K562 (cell line): Measurements from ENCODE around the gene ZNF593OS. TPM values are rescaled to one million over a fixed set of nuclear protein-coding genes. Genes with fewer than 3 reads are reported as not detected.
A peak's percentile ranks its signal among the peaks of the same experiment; 100 is the strongest.

Experiments
- BDP1 ChIP-seq: IDR thresholded peaks from 3 replicates; pipeline ENCODE4 v1.6.1; 2011; ENCODE audit not compliant: insufficient read length, insufficient read depth
- DNMT1 ChIP-seq: fragments of 450-650 bp; IDR thresholded peaks from 2 replicates; pipeline ENCODE4 v1.6.1; 2016; ENCODE audit warnings: antibody characterized with exemption, mild to moderate bottlenecking
- FOS ChIP-seq: IDR thresholded peaks from 3 replicates; pipeline ENCODE4 v1.6.1; 2011; ENCODE audit not compliant: insufficient read length; ENCODE audit errors: extremely low read depth
- FOXJ2 ChIP-seq: fragments of 200-800 bp; sonication (Bioruptor generic); IDR thresholded peaks from 2 replicates; pipeline ENCODE4 v1.6.1; 2016; ENCODE audit warnings: missing genetic modification characterization, missing compliant biosample characterization
- HMG20B ChIP-seq: fragments of 250-450 bp; sonication (Bioruptor Pico); IDR thresholded peaks from 2 replicates; pipeline ENCODE4 v1.5.0; 2021; ENCODE audit warnings: mild to moderate bottlenecking
- MEF2A ChIP-seq: IDR thresholded peaks from 2 replicates; pipeline ENCODE4 v1.6.1; 2011; ENCODE audit warnings: low read depth, mild to moderate bottlenecking, low read length, moderate library complexity; ENCODE audit not compliant: control insufficient read depth
- MYBL2 ChIP-seq, 2 experiments: fragments of 450-650 bp in 1 of 2; sonication (generic) in 1 of 2; formaldehyde crosslinking in 1 of 2; IDR thresholded peaks; 2 replicates each; pipeline versions ENCODE4 v1.6.1 to v1.8.1; 2017 to 2022; ENCODE audit warnings: borderline replicate concordance in 1 of 2, inconsistent platforms in 1 of 2, low read depth in 1 of 2, mild to moderate bottlenecking in 1 of 2, missing genetic modification reagents in 1 of 2, moderate library complexity in 1 of 2
- NRF1 ChIP-seq, 2 experiments: fragments of 450-650 bp; IDR thresholded peaks in 1 of 2; conservative IDR thresholded peaks in 1 of 2; 2 replicates each; pipeline ENCODE4 v1.6.1; 2014; ENCODE audit warnings: mild to moderate bottlenecking in 2 of 2
- PATZ1 ChIP-seq: fragments of 250-450 bp; sonication (Bioruptor Pico); IDR thresholded peaks from 2 replicates; pipeline ENCODE4 v1.5.0; 2020; ENCODE audit warnings: mild to moderate bottlenecking, borderline replicate concordance
- PKNOX1 ChIP-seq: fragments of 450-650 bp; IDR thresholded peaks from 2 replicates; pipeline ENCODE4 v1.6.1; 2016
- POLR2AphosphoS5 ChIP-seq: IDR thresholded peaks from 2 replicates; pipeline ENCODE4 v1.6.1; 2011; ENCODE audit warnings: mild to moderate bottlenecking, low read depth, low read length, moderate library complexity; ENCODE audit not compliant: control insufficient read depth, insufficient read depth
- SIN3B ChIP-seq: fragments of 450-650 bp; IDR thresholded peaks from 2 replicates; pipeline ENCODE4 v1.6.1; 2017; ENCODE audit warnings: low read depth, mild to moderate bottlenecking, moderate library complexity
- SMAD2 ChIP-seq: fragments of 150-350 bp; IDR thresholded peaks from 2 replicates; pipeline ENCODE4 v1.6.1; 2014; ENCODE audit warnings: low read depth, mild to moderate bottlenecking, low read length
- SREBF1 ChIP-seq: fragments of 150-350 bp; IDR thresholded peaks from 2 replicates; pipeline ENCODE4 v1.6.1; 2014; ENCODE audit warnings: antibody characterized with exemption, low read depth, low read length, borderline replicate concordance
- TFAP4 ChIP-seq: sonication (generic); formaldehyde crosslinking; IDR thresholded peaks from 2 replicates; pipeline ENCODE4 v1.8.0; 2022; ENCODE audit warnings: missing genetic modification reagents, mild to moderate bottlenecking, moderate library complexity, borderline replicate concordance
- TOE1 ChIP-seq, 2 experiments: fragments of 450-650 bp in 1 of 2; sonication (generic) in 1 of 2; formaldehyde crosslinking in 1 of 2; IDR thresholded peaks; 2 replicates each; pipeline versions ENCODE4 v1.7.1 to v1.8.0; 2016 to 2022; ENCODE audit warnings: borderline replicate concordance in 2 of 2, mild to moderate bottlenecking in 2 of 2, antibody characterized with exemption in 1 of 2, inconsistent platforms in 1 of 2, low read depth in 1 of 2, missing genetic modification reagents in 1 of 2, moderate library complexity in 1 of 2
- ZKSCAN8 ChIP-seq: fragments of 200-800 bp; sonication (Bioruptor generic); IDR thresholded peaks from 2 replicates; pipeline ENCODE4 v1.6.1; 2016; ENCODE audit warnings: missing genetic modification characterization, missing compliant biosample characterization
- ZNF586 ChIP-seq: fragments of 450-650 bp; formaldehyde crosslinking; conservative IDR thresholded peaks from 2 replicates; pipeline ENCODE4 v1.4.0; 2020; ENCODE audit warnings: mild to moderate bottlenecking, moderate library complexity
- ZNF780A ChIP-seq: fragments of 250-450 bp; sonication (Bioruptor Pico); IDR thresholded peaks from 2 replicates; pipeline ENCODE4 v1.5.0; 2021; ENCODE audit warnings: mild to moderate bottlenecking
- ZNF79 ChIP-seq: fragments of 250-450 bp; sonication (Bioruptor Pico); IDR thresholded peaks from 2 replicates; pipeline ENCODE4 v1.4.0; 2020; ENCODE audit warnings: low read depth, mild to moderate bottlenecking, moderate library complexity
- polyA plus RNA-seq, 8 experiments: library from polyadenylated mRNA; depleted of rRNA in 4 of 8; stranded (reverse) in 5 of 8; unstranded in 3 of 8; fragments of >200 nt; fragmentation: Nextera tagmentation in 2 of 8; fragmentation: Illumina TruSeq in 1 of 8; extraction: Ambion mirVana in 2 of 8; extraction: Trizol in 1 of 8; gene quantifications; 2 replicates each; pipeline versions ENCODE4 v1.2.1 to v1.2.3, GENCODE V29; 2011 to 2014; ENCODE audit warnings: inconsistent platforms in 1 of 8, missing spikeins in 1 of 8
- total RNA-seq, 7 experiments: library from RNA; depleted of rRNA in 6 of 7; stranded (reverse); fragments of >200 nt in 6 of 7; fragmentation: Illumina TruSeq in 2 of 7; extraction: Trizol in 2 of 7; gene quantifications; 2 replicates each; pipeline versions ENCODE4 v1.2.1 to v1.2.3, GENCODE V29; 2011 to 2021; ENCODE audit warnings: low replicate concordance in 1 of 7

Gene ZNF593OS
- total and polyA plus RNA-seq, 9 of the 15 experiments (the other 6 are each of a cell fraction or from before 2014, with no cell fraction given), result 0.24 to 0.27 TPM; not detected in 7

- TF ChIP-seq ZNF79 (CRISPR knock-in tag) (peak; percentile 78), SIN3B (no peak), ZKSCAN8 (CRISPR knock-in tag) (no peak; the same call in 1 of the 2 replicates), SMAD2 (no peak), DNMT1 (no peak), PKNOX1 (peak; percentile 37), TOE1 (IDR thresholded peaks at IDR 0.05; ENCODE audit: borderline replicate concordance) (no peak), TOE1 (CRISPR knock-in tag; IDR thresholded peaks at IDR 0.05; ENCODE audit: borderline replicate concordance, low read depth) (no peak), FOXJ2 (tag) (no peak), NRF1 (conservative IDR thresholded peaks at IDR 0.05 in 1 of 2, IDR thresholded peaks at IDR 0.05 in 1 of 2) (no peak), ZNF780A (CRISPR knock-in tag) (peak; percentile 35; the same call in 1 of the 2 replicates), HMG20B (CRISPR knock-in tag) (no peak), BDP1 (no peak), FOS (no peak), TFAP4 (CRISPR knock-in tag) (no peak), PATZ1 (peak; percentile 59), SREBF1 (no peak), MEF2A (no peak), POLR2AphosphoS5 (no peak), ZNF586 (no peak), MYBL2 (IDR thresholded peaks at IDR 0.05; ENCODE audit: low read depth) (no peak; the same call in 1 of the 2 replicates), MYBL2 (CRISPR knock-in tag; IDR thresholded peaks at IDR 0.05; ENCODE audit: borderline replicate concordance) (no peak)
Measured at GRCh38 chr1:26124418-26125331, 47.0 kb downstream of the ZNF593OS start (continued).
